MM.1S (cell line): ENCODE data around the gene MFAP3L.

Experiments
- CTCF ChIP-seq: fragments of 300-600 bp; sonication (generic); IDR thresholded peaks from 2 replicates; pipeline ENCODE4 v1.5.1; 2016; ENCODE audit warnings: antibody characterized with exemption, low read length, mixed read lengths
- EZH2 ChIP-seq: fragments of 300-600 bp; sonication (generic); optimal IDR thresholded peaks from 2 replicates; pipeline ENCODE3; 2017; ENCODE audit warnings: low read depth, mild to moderate bottlenecking, antibody characterized with exemption, low read length, mixed read lengths
- EZH2phosphoT487 ChIP-seq: fragments of 300-600 bp; sonication (generic); IDR thresholded peaks from 2 replicates; pipeline ENCODE4 v1.6.1; 2018; ENCODE audit warnings: antibody characterized with exemption, low read length

DNA sequence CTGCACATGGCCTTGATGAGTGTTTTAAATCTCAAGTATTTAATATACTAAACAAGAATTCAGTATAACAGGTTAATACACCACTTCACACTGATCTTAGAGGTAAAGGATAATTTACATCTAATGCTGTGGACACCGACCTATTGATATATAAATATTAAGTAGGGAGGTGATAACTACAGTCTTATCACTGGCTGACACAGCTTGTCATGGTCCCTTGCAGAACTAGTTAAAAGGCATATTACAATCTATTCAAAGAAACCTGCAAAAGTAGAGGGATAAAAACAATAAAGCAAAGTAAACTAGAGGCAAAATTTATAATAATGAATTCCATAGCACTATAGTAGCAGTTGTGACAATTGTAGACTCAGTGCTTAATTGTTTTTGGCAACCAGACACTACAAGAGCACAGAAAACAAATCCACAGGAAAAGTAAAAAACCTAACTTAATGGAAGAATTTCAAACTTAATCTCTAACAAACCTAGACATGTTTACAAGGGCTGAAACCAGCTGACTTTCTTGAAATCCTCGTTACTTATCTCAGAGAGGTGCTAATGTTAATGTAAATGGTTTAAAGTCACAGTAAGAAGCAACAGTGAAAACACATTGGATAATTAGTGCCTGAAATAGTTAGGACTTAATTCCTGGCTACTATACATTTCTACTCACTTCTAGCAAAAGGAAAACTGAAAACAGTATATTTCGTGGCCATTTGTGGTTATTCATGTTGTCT, 25.0 kb downstream of the MFAP3L start:
- TF ChIP-seq CTCF, result no peak
- no peak for TF ChIP-seq EZH2phosphoT487
- no peak for TF ChIP-seq EZH2
